GM23338 (cell line): Measurements from ENCODE around the gene ZNF670. TPM values are rescaled to one million over a fixed set of nuclear protein-coding genes. Genes with fewer than 3 reads are reported as not detected.

Experiments
- ATAC-seq: fragments of 200-7000 bp; cut with Tn5 transposase; 3 replicates; pipeline ENCODE4 v1.9.1; 2020
- DNase-seq: peaks from one replicate; pipeline ENCODE4 v3.0.0-alpha.2; 2015; ENCODE audit warnings: low spot score
- H2AFZ ChIP-seq: fragments of 200-600 bp; sonication (generic); 2 replicates; pipeline ENCODE4 v1.8.0; 2016; ENCODE audit warnings: antibody characterized with exemption, mild to moderate bottlenecking, moderate library complexity
- H3F3A ChIP-seq: fragments of 200-600 bp; sonication (generic); replicated peaks from 2 replicates; pipeline ENCODE4 v1.8.0; 2017; ENCODE audit warnings: antibody characterized with exemption, mixed run types, low read depth
- H3K27ac ChIP-seq: fragments of 200-600 bp; sonication (generic); 2 replicates; pipeline ENCODE4 v1.6.1; 2016; ENCODE audit warnings: low read depth
- H3K27me3 ChIP-seq: fragments of 200-600 bp; sonication (generic); 2 replicates; pipeline ENCODE4 v1.8.0; 2016; ENCODE audit warnings: mild to moderate bottlenecking, mixed run types, moderate library complexity; ENCODE audit not compliant: insufficient read depth
- H3K36me3 ChIP-seq: fragments of 200-600 bp; sonication (generic); 2 replicates; pipeline ENCODE4 v1.8.0; 2016; ENCODE audit warnings: mild to moderate bottlenecking; ENCODE audit not compliant: insufficient read depth
- H3K4me1 ChIP-seq: fragments of 200-600 bp; sonication (generic); 2 replicates; pipeline ENCODE4 v1.8.0; 2016; ENCODE audit warnings: mild to moderate bottlenecking, moderate library complexity; ENCODE audit not compliant: insufficient read depth
- H3K4me2 ChIP-seq: fragments of 200-600 bp; sonication (generic); 2 replicates; pipeline ENCODE4 v1.7.1; 2017; ENCODE audit warnings: mixed run types
- H3K4me3 ChIP-seq: fragments of 200-600 bp; sonication (generic); 2 replicates; pipeline ENCODE4 v1.6.1; 2016; ENCODE audit warnings: mixed run types
- H3K79me2 ChIP-seq: fragments of 200-600 bp; sonication (generic); replicated peaks from 2 replicates; pipeline ENCODE4 v1.8.0; 2017; ENCODE audit warnings: mild to moderate bottlenecking; ENCODE audit not compliant: insufficient read depth
- H3K9me2 ChIP-seq: fragments of 200-600 bp; sonication (generic); 2 replicates; pipeline ENCODE4 v1.8.0; 2017; ENCODE audit not compliant: insufficient read depth
- H4K20me1 ChIP-seq: fragments of 200-600 bp; sonication (generic); replicated peaks from 2 replicates; pipeline ENCODE4 v1.8.0; 2017; ENCODE audit warnings: mild to moderate bottlenecking; ENCODE audit not compliant: insufficient read depth
- H3K27ac Mint-ChIP-seq: 2 replicates; pipeline ENCODE4 v1.8.0; 2020; ENCODE audit warnings: inconsistent platforms, mild to moderate bottlenecking, moderate library complexity, mixed read lengths
- H3K27me3 Mint-ChIP-seq: 3 replicates; pipeline ENCODE4 v1.8.0; 2022; ENCODE audit warnings: low read depth, mild to moderate bottlenecking, moderate library complexity, mixed read lengths, inconsistent platforms; ENCODE audit not compliant: insufficient read depth, poor library complexity
- H3K36me3 Mint-ChIP-seq: 3 replicates; pipeline ENCODE4 v1.8.0; 2021; ENCODE audit warnings: low read depth, mild to moderate bottlenecking, inconsistent platforms, moderate library complexity, mixed read lengths
- H3K4me1 Mint-ChIP-seq: 3 replicates; pipeline ENCODE4 v1.8.0; 2020; ENCODE audit warnings: mild to moderate bottlenecking, inconsistent platforms, mixed read lengths
- H3K4me3 Mint-ChIP-seq: 3 replicates; pipeline ENCODE4 v1.8.0; 2021; ENCODE audit warnings: moderate library complexity, mild to moderate bottlenecking, inconsistent platforms, mixed read lengths
- H3K9me3 Mint-ChIP-seq: 3 replicates; pipeline ENCODE4 v1.8.0; 2020; ENCODE audit warnings: moderate library complexity, mild to moderate bottlenecking, inconsistent platforms, mixed read lengths
- CREB1 ChIP-seq: fragments of 250-450 bp; sonication (Bioruptor Pico); IDR thresholded peaks from 2 replicates; pipeline ENCODE4 v1.5.0; 2020; ENCODE audit warnings: low read depth, mild to moderate bottlenecking, moderate library complexity
- ETS1 ChIP-seq: IDR thresholded peaks from 2 replicates; pipeline ENCODE4 v1.6.1; 2016; ENCODE audit warnings: antibody characterized with exemption
- EZH2 ChIP-seq: fragments of 200-600 bp; sonication (generic); IDR thresholded peaks from one replicate; pipeline ENCODE4 v1.8.0; 2017; ENCODE audit warnings: antibody characterized with exemption, mild to moderate bottlenecking, low read depth; ENCODE audit not compliant: unreplicated experiment
- EZH2phosphoT487 ChIP-seq: fragments of 200-600 bp; sonication (generic); IDR thresholded peaks from one replicate; pipeline ENCODE4 v1.8.1; 2018; ENCODE audit warnings: antibody characterized with exemption; ENCODE audit not compliant: unreplicated experiment
- JUNB ChIP-seq: IDR thresholded peaks from one replicate; pipeline ENCODE4 v1.6.1; 2016; ENCODE audit warnings: antibody characterized with exemption; ENCODE audit not compliant: unreplicated experiment
- NANOG ChIP-seq: IDR thresholded peaks from 2 replicates; pipeline ENCODE4 v1.6.1; 2016; ENCODE audit warnings: antibody characterized with exemption, borderline replicate concordance
- REST ChIP-seq: IDR thresholded peaks from one replicate; pipeline ENCODE4 v1.6.1; 2018; ENCODE audit warnings: antibody characterized with exemption; ENCODE audit not compliant: unreplicated experiment
- STAT1 ChIP-seq: IDR thresholded peaks from one replicate; pipeline ENCODE4 v1.6.1; 2016; ENCODE audit warnings: antibody characterized with exemption; ENCODE audit not compliant: unreplicated experiment
- ZNF114 ChIP-seq: fragments of 250-450 bp; sonication (Bioruptor Pico); IDR thresholded peaks from 2 replicates; pipeline ENCODE4 v1.5.0; 2020; ENCODE audit warnings: mild to moderate bottlenecking, moderate library complexity
- ZNF331 ChIP-seq: fragments of 250-450 bp; sonication (Bioruptor Pico); IDR thresholded peaks from 2 replicates; pipeline ENCODE4 v1.5.0; 2020; ENCODE audit warnings: low read depth, mild to moderate bottlenecking, moderate library complexity
- ZNF462 ChIP-seq: fragments of 250-450 bp; sonication (Bioruptor Pico); IDR thresholded peaks from 2 replicates; pipeline ENCODE4 v1.5.0; 2020; ENCODE audit warnings: mild to moderate bottlenecking, moderate library complexity
- polyA plus RNA-seq: library from polyadenylated mRNA; unstranded; fragments of >200 nt; fragmentation: Nextera tagmentation; extraction: Ambion mirVana; gene quantifications from 2 replicates; pipeline ENCODE4 v1.2.1, GENCODE V29; 2016
- total RNA-seq: library from RNA; depleted of rRNA; stranded (reverse); fragments of >200 nt; shearing (Covaris generic); gene quantifications from 2 replicates; pipeline ENCODE4 v1.2.3, GENCODE V29; 2014
- TF ChIP-seq, protein P1 (sequence below), 2 experiments: fragments of 200-600 bp in 1 of 2; sonication (generic) in 1 of 2; conservative IDR thresholded peaks; 2 replicates each; pipeline versions ENCODE4 v1.5.1 to v1.6.1; 2016 to 2017; ENCODE audit warnings: antibody characterized with exemption in 2 of 2, low read depth in 2 of 2, mild to moderate bottlenecking in 2 of 2, moderate library complexity in 1 of 2

Gene ZNF670
- total and polyA plus RNA-seq, 2 experiments from 2014 or later, result 8.0 to 19.3 TPM

DNA sequence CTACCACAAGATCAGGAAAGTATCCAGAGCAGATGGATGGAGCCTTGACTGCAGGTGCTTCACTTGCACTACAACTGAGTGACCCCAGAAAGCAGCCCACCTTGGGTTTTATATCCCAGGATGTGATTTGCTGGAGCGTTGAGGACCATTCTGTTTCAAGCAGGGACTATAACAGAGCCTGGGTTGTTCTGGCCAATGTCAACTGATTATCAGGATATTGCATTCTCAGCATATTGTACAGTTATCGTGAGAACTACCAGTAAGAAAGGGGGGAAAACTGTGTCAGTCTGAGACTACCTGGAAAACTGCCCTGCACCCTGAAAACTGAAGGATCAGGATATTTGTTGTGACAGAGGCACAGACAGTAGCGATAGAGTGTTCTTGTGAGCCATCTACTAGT lies 17.5 kb upstream of the ZNF670 start (continued):
- TF ChIP-seq REST (no peak), STAT1 (no peak), JUNB (no peak), NANOG (no peak), ZNF114 (CRISPR knock-in tag) (no peak), CREB1 (CRISPR knock-in tag) (no peak), EZH2phosphoT487 (no peak)
- TF ChIP-seq, protein P1, sequence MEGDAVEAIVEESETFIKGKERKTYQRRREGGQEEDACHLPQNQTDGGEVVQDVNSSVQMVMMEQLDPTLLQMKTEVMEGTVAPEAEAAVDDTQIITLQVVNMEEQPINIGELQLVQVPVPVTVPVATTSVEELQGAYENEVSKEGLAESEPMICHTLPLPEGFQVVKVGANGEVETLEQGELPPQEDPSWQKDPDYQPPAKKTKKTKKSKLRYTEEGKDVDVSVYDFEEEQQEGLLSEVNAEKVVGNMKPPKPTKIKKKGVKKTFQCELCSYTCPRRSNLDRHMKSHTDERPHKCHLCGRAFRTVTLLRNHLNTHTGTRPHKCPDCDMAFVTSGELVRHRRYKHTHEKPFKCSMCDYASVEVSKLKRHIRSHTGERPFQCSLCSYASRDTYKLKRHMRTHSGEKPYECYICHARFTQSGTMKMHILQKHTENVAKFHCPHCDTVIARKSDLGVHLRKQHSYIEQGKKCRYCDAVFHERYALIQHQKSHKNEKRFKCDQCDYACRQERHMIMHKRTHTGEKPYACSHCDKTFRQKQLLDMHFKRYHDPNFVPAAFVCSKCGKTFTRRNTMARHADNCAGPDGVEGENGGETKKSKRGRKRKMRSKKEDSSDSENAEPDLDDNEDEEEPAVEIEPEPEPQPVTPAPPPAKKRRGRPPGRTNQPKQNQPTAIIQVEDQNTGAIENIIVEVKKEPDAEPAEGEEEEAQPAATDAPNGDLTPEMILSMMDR (conservative IDR thresholded peaks at IDR 0.05; ENCODE audit: low read depth in 2 of 2), result no peak

DNA sequence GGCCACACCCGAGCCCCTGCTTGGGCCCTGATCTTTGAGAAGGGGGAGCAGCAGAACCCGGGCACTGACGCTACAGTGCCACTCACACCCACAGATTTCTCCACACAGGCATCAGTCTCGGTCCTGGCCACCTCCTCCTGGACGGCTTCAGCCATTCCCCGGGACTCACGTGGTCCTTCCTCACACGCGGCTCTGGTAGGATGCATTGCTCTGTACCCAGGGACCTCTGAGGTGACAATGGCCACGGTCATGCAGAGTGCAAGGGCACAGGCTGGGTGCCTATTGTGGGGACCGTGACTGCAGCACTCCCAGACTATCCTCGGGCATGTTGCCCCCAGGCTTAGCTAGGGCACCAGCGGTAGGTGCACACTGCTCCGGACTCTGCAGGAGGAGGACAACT lies 11.8 kb upstream of the ZNF670 start:
- H2AFZ ChIP-seq, result no peak overlapping the region
- no peaks in the 10 kb centered on the region for H3F3A ChIP-seq
- ATAC-seq, result no peak
- TF ChIP-seq ZNF114 (CRISPR knock-in tag) (no peak), ZNF331 (CRISPR knock-in tag) (no peak), JUNB (no peak), CREB1 (CRISPR knock-in tag) (no peak), ETS1 (no peak), ZNF462 (CRISPR knock-in tag) (no peak), EZH2 (no peak), STAT1 (no peak)

More for the DNA sequence above, 11.8 kb upstream of the ZNF670 start:
- Mint-ChIP-seq H3K27me3 (peaks cover 2% of the 10 kb centered on the region), H3K4me3 (no peak overlapping the region), H3K36me3 (no peaks in the 10 kb centered on the region), H3K9me3 (no peaks in the 10 kb centered on the region), H3K27ac (no peak overlapping the region), H3K4me1 (peaks cover 6% of the 10 kb centered on the region)
- no peak overlapping the region for H3K4me3 ChIP-seq
- no peaks in the 10 kb centered on the region for H4K20me1 ChIP-seq
- H3K27ac ChIP-seq, result no peak overlapping the region
- H3K79me2 ChIP-seq, result no peaks in the 10 kb centered on the region
- H3K4me2 ChIP-seq, result no peak overlapping the region
- DNase-seq, result no peak
- no peaks in the 10 kb centered on the region for H3K36me3 ChIP-seq
- no peaks in the 10 kb centered on the region for H3K4me1 ChIP-seq
- no peaks in the 10 kb centered on the region for H3K9me2 ChIP-seq
- H3K27me3 ChIP-seq, result no peaks in the 10 kb centered on the region
